HCT116 (cell line): ENCODE results near the gene ZNF429. TPM values are rescaled to one million over a fixed set of nuclear protein-coding genes. Genes with fewer than 3 reads are reported as not detected.

Experiments used
- ATAC-seq: fragments of 200-7000 bp; cut with Tn5 transposase; 2 replicates; pipeline ENCODE4 v1.9.1; 2020; ENCODE audit warnings: mild to moderate bottlenecking, moderate library complexity
- BruUV-seq: library from RNA; stranded (reverse); fragments of 400-500 nt; replicated peaks from 2 replicates; lab custom pipeline; 2021; lab: Mats Ljungman, UMichigan
- CTCF ChIA-PET: fragments of 300-600 bp; sonication (Branson Sonifier 250); formaldehyde crosslinking; loops from one replicate; lab custom pipeline; 2021; ENCODE audit warnings: antibody characterized with exemption; lab: Charles Lee
- POLR2A ChIA-PET: fragments of 300-600, 350-600 bp; sonication (Branson Sonifier 250); formaldehyde crosslinking; loops from one replicate; lab custom pipeline; 2021; ENCODE audit warnings: antibody characterized with exemption; lab: Charles Lee
- RAD21 ChIA-PET, 2 experiments: fragments of 300-600 bp; sonication (Branson Sonifier 250); formaldehyde crosslinking; loops; one replicate each; lab custom pipeline; 2023; ENCODE audit warnings: low total read pairs in 2 of 2; ENCODE audit not compliant: uncharacterized antibody in 2 of 2, unreplicated experiment in 2 of 2, low non-redundant PET in 1 of 2; lab: Charles Lee
- DNase-seq: peaks from one replicate; pipeline ENCODE4 v3.0.0-alpha.2; 2010; ENCODE audit warnings: low read depth, low spot score
- H2AFZ ChIP-seq: fragments of 200-600 bp; shearing (Covaris generic), sonication (generic); 2 replicates; pipeline ENCODE4 v1.6.1; 2017; ENCODE audit warnings: low read depth, mixed run types, mixed read lengths, antibody characterized with exemption, low read length; ENCODE audit not compliant: poor library complexity, severe bottlenecking
- H3K27ac ChIP-seq: 2 replicates; pipeline ENCODE4 v1.5.1; 2012; ENCODE audit warnings: low read depth, low read length
- H3K27me3 ChIP-seq: fragments of 200-600 bp; sonication (generic); 2 replicates; pipeline ENCODE4 v1.6.1; 2016; ENCODE audit warnings: mixed run types, low read length, mixed read lengths; ENCODE audit not compliant: insufficient read depth
- H3K36me3 ChIP-seq, 2 experiments: fragments of 200-500 bp in 1 of 2; fragments of 200-600 bp in 1 of 2; sonication (Bioruptor generic) in 1 of 2; sonication (generic) in 1 of 2; 2 replicates each; pipeline versions ENCODE4 v1.5.1 to v1.6.1; 2014 to 2016; ENCODE audit warnings: low read length in 2 of 2, inconsistent platforms in 1 of 2, mixed read lengths in 1 of 2, mixed run types in 1 of 2; ENCODE audit not compliant: insufficient read depth in 2 of 2, control insufficient read depth in 1 of 2
- H3K4me1 ChIP-seq, 2 experiments: fragments of 200-600 bp in 1 of 2; sonication (generic) in 1 of 2; 2 replicates each; pipeline versions ENCODE4 v1.5.1 to v1.6.1; 2012 to 2017; ENCODE audit warnings: low read length in 2 of 2, inconsistent platforms in 1 of 2, mild to moderate bottlenecking in 1 of 2, mixed read lengths in 1 of 2, mixed run types in 1 of 2, moderate library complexity in 1 of 2; ENCODE audit not compliant: insufficient read depth in 2 of 2, control insufficient read depth in 1 of 2
- H3K4me2 ChIP-seq: fragments of 200-600 bp; sonication (generic); 2 replicates; pipeline ENCODE4 v1.6.1; 2017; ENCODE audit warnings: mixed run types, low read length, mixed read lengths
- H3K4me3 ChIP-seq, 2 experiments: fragments of 200-600 bp in 1 of 2; sonication (generic) in 1 of 2; replicated peaks in 1 of 2; 2 replicates each; pipeline ENCODE4 v1.5.1; 2011 to 2016; ENCODE audit warnings: low read length in 2 of 2, control low read depth in 1 of 2, low read depth in 1 of 2, mild to moderate bottlenecking in 1 of 2, mixed read lengths in 1 of 2, mixed run types in 1 of 2
- H3K79me2 ChIP-seq: fragments of 200-600 bp; sonication (generic); 2 replicates; pipeline ENCODE4 v1.6.1; 2017; ENCODE audit warnings: mild to moderate bottlenecking, mixed run types, low read length, moderate library complexity, mixed read lengths; ENCODE audit not compliant: insufficient read depth
- H3K9ac ChIP-seq: fragments of 200-600 bp; sonication (generic); 2 replicates; pipeline ENCODE4 v1.6.1; 2016; ENCODE audit warnings: low read length, mixed read lengths
- H3K9me2 ChIP-seq: fragments of 200-600 bp; sonication (generic), shearing (Covaris generic); 2 replicates; pipeline ENCODE4 v1.6.1; 2017; ENCODE audit warnings: mixed run types, mild to moderate bottlenecking, moderate library complexity; ENCODE audit not compliant: insufficient read depth
- H3K9me3 ChIP-seq, 2 experiments: fragments of 200-500 bp in 1 of 2; fragments of 200-600 bp in 1 of 2; sonication (Bioruptor generic) in 1 of 2; sonication (generic) in 1 of 2; 2 replicates each; pipeline ENCODE4 v1.6.1; 2014 to 2017; ENCODE audit warnings: low read length in 2 of 2, mixed read lengths in 2 of 2, inconsistent platforms in 1 of 2, low read depth in 1 of 2, mild to moderate bottlenecking in 1 of 2, mixed run types in 1 of 2, moderate library complexity in 1 of 2; ENCODE audit not compliant: control insufficient read depth in 1 of 2, insufficient read depth in 1 of 2
- H4K20me1 ChIP-seq: fragments of 200-600 bp; sonication (generic), shearing (Covaris generic); 2 replicates; pipeline ENCODE4 v1.6.1; 2017; ENCODE audit warnings: mixed run types, mild to moderate bottlenecking, moderate library complexity; ENCODE audit not compliant: insufficient read depth
- ATF3 ChIP-seq: IDR thresholded peaks from 2 replicates; pipeline ENCODE4 v1.6.1; 2012
- CBX3 ChIP-seq: IDR thresholded peaks from 2 replicates; pipeline ENCODE4 v1.6.1; 2012; ENCODE audit warnings: low read depth
- CEBPB ChIP-seq: IDR thresholded peaks from 2 replicates; pipeline ENCODE4 v1.6.1; 2012; ENCODE audit warnings: low read depth
- EGR1 ChIP-seq: IDR thresholded peaks from 2 replicates; pipeline ENCODE4 v1.6.1; 2012; ENCODE audit warnings: low read depth
- ELF1 ChIP-seq: IDR thresholded peaks from 2 replicates; pipeline ENCODE4 v1.6.1; 2012; ENCODE audit warnings: low read depth, borderline replicate concordance
- EZH2 ChIP-seq: fragments of 200-600 bp; sonication (generic); IDR thresholded peaks from 2 replicates; pipeline ENCODE4 v1.6.1; 2017; ENCODE audit warnings: antibody characterized with exemption, mixed run types
- EZH2phosphoT487 ChIP-seq: fragments of 200-600 bp; IDR thresholded peaks from 2 replicates; pipeline ENCODE4 v1.6.1; 2018; ENCODE audit warnings: antibody characterized with exemption, borderline replicate concordance
- FOSL1 ChIP-seq: IDR thresholded peaks from 2 replicates; pipeline ENCODE4 v1.6.1; 2012; ENCODE audit warnings: low read depth
- JUND ChIP-seq: IDR thresholded peaks from 2 replicates; pipeline ENCODE4 v1.6.1; 2012
- MAX ChIP-seq: IDR thresholded peaks from 2 replicates; pipeline ENCODE4 v1.6.1; 2012
- POLR2AphosphoS5 ChIP-seq: IDR thresholded peaks from 2 replicates; pipeline ENCODE4 v1.6.1; 2011; ENCODE audit warnings: mild to moderate bottlenecking, low read depth, low read length, moderate library complexity
- RAD21 ChIP-seq: IDR thresholded peaks from 2 replicates; pipeline ENCODE4 v1.6.1; 2012; ENCODE audit warnings: low read depth, mild to moderate bottlenecking
- REST ChIP-seq: IDR thresholded peaks from 2 replicates; pipeline ENCODE4 v1.6.1; 2012; ENCODE audit warnings: low read depth
- SIN3A ChIP-seq: IDR thresholded peaks from 2 replicates; pipeline ENCODE4 v1.6.1; 2012; ENCODE audit warnings: low read depth
- SRF ChIP-seq: IDR thresholded peaks from 2 replicates; pipeline ENCODE4 v1.6.1; 2012; ENCODE audit warnings: low read depth
- TCF7L2 ChIP-seq: IDR thresholded peaks from 2 replicates; pipeline ENCODE4 v1.7.0; 2011; ENCODE audit warnings: borderline replicate concordance, inconsistent platforms; ENCODE audit not compliant: insufficient read depth, insufficient read length; ENCODE audit errors: extremely low read depth
- YY1 ChIP-seq: IDR thresholded peaks from 2 replicates; pipeline ENCODE4 v1.6.1; 2011; ENCODE audit warnings: low read length, low read depth, moderate library complexity, mild to moderate bottlenecking; ENCODE audit not compliant: insufficient replicate concordance; ENCODE audit errors: extremely low read depth
- ZFX ChIP-seq: fragments of 450-650 bp; IDR thresholded peaks from 2 replicates; pipeline ENCODE4 v1.6.1; 2017
- ZNF274 ChIP-seq: fragments of 200-500 bp; sonication (Bioruptor generic); IDR thresholded peaks from 2 replicates; pipeline ENCODE4 v1.6.1; 2014; ENCODE audit warnings: mild to moderate bottlenecking, low read depth, low read length, inconsistent platforms
- intact Hi-C: fragments of 100-400 bp; cut with micrococcal nuclease; formaldehyde crosslinking; loops from 2 replicates; pipeline ENCODE4 v1.10.0; 2022
- total RNA-seq: library from RNA; stranded (reverse); gene quantifications from one replicate; pipeline ENCODE4 v1.2.1, GENCODE V29; 2021; ENCODE audit not compliant: unreplicated experiment

ZNF429 gene
- total RNA-seq, 1 experiment from 2014 or later: 0.42 TPM

GRCh38 chr19:21580101-21580500 lies 74.7 kb downstream of the ZNF429 start:
- Histone ChIP-seq H4K20me1 (no peaks in the 10 kb centered on the region), H3K79me2 (no peaks in the 10 kb centered on the region), H3K4me2 (no peak overlapping the region), H3K9me3 (peaks cover 0 to 32% of the 10 kb centered on the region in 2 experiments; a peak in 2 of 4 replicates), H3K9ac (no peak overlapping the region), H3K4me1 (no peaks in the 10 kb centered on the region), H3K27me3 (no peaks in the 10 kb centered on the region), H3K27ac (no peak overlapping the region), H2AFZ (no peak overlapping the region), H3K4me3 (no peak overlapping the region), H3K9me2 (no peaks in the 10 kb centered on the region), H3K36me3 (no peaks in the 10 kb centered on the region)
- intact Hi-C loops: no loop called here
- ChIA-PET CTCF (no interaction called here), RAD21 (no interaction called here), POLR2A (no interaction called here)
- no peak for DNase-seq
- no TSS peak for BruUV-seq
- TF ChIP-seq SIN3A (no peak), ATF3 (no peak), REST (no peak), ZNF274 (no peak), CBX3 (no peak), ZFX (no peak), ELF1 (no peak), TCF7L2 (no peak), JUND (no peak), POLR2AphosphoS5 (no peak), EZH2 (no peak), SRF (no peak), FOSL1 (no peak), EGR1 (no peak), CEBPB (no peak), MAX (no peak), EZH2phosphoT487 (no peak), YY1 (no peak), RAD21 (no peak)
- ATAC-seq: no peak
